GM12875 (cell line): Measurements from ENCODE around the gene ADAMTSL5.

Experiments used
- H3K4me3 ChIP-seq: one replicate; pipeline ENCODE4 v1.5.1; 2011; ENCODE audit warnings: low read depth, low read length, control low read depth
- TF ChIP-seq, protein P1 (sequence below): IDR thresholded peaks from 2 replicates; pipeline ENCODE4 v1.5.1; 2011; ENCODE audit warnings: low read depth, mild to moderate bottlenecking, control low read depth, inconsistent platforms, low read length, moderate library complexity, borderline replicate concordance; ENCODE audit not compliant: insufficient read depth

The ADAMTSL5 gene

GRCh38 chr19:1528596-1529429 is 16.0 kb upstream of the ADAMTSL5 start:
- TF ChIP-seq, protein P1, sequence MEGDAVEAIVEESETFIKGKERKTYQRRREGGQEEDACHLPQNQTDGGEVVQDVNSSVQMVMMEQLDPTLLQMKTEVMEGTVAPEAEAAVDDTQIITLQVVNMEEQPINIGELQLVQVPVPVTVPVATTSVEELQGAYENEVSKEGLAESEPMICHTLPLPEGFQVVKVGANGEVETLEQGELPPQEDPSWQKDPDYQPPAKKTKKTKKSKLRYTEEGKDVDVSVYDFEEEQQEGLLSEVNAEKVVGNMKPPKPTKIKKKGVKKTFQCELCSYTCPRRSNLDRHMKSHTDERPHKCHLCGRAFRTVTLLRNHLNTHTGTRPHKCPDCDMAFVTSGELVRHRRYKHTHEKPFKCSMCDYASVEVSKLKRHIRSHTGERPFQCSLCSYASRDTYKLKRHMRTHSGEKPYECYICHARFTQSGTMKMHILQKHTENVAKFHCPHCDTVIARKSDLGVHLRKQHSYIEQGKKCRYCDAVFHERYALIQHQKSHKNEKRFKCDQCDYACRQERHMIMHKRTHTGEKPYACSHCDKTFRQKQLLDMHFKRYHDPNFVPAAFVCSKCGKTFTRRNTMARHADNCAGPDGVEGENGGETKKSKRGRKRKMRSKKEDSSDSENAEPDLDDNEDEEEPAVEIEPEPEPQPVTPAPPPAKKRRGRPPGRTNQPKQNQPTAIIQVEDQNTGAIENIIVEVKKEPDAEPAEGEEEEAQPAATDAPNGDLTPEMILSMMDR = no peak
- H3K4me3 ChIP-seq = no peak overlapping the region

GRCh38 chr19:1527650-1528309 is 15.0 kb upstream of the ADAMTSL5 start:
- no peak overlapping the region for H3K4me3 ChIP-seq
- TF ChIP-seq, protein P1 = no peak

DNA sequence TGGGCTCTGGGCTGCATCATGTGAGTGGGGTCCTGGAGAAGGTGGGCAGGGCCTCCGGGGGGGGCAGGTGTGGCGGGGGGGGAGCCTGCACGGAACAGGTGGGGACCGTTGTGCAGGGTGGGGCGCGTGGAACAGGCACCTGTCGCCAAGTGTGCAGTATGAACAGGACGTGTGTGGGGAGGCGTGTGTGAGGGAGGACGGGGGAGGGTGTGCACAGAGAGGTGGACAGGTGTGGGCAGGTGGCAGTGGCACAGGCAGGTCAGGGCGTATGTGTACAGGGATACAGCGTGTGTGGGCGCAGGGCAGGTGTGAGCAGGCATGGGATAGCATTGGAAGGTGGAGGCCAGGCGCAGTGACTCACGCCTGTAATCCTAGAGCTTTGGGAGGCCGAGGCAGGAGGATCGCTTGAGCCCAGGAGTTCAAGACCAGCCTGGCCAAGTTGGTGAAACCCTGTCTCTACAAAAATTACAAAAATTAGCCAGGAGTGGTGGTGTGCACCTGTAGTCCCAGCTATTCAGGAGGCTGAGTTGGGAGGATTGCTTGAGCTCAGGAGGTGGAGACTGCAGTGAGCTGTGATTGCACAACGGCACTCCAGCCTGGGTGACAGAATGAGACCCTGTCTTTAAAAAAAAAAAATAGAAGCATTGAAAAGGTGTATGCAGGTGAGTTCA is 14.3 kb upstream of the ADAMTSL5 start:
- H3K4me3 ChIP-seq = no peak overlapping the region
- TF ChIP-seq, protein P1 = no peak

DNA sequence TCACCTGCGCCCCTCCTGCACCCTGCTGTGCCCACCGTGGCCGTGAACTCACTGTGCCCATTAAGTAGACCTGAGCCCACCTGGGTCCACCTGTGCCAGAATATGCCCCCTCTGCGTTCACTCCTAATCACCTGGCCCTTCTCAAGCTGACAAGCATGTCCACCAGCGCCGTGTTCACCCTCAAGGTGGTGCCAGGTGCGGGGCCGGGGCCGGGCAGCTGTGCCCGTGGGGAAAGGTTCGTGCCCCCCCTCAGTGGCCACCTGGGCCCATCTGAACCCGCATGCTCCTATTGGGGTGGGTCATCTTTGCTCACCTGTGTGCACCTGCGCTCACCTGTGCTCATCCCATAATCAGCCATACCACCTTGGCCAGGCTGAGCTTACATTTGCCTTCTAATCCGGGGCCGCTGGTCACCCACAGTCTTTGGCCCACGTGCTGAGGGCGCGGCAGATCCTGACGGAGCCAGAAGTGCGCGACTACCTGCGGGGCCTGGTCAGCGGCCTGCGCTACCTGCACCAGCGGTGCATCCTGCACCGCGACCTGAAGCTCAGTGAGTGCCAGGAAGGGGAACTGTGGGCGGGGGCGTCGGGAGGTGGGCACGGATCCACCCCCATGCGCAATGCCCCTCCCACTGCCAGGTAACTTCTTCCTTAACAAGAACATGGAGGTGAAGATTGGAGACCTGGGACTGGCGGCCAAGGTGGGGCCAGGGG is 13.4 kb upstream of the ADAMTSL5 start:
- TF ChIP-seq, protein P1 = no peak
- H3K4me3 ChIP-seq = no peak overlapping the region

- TF ChIP-seq, protein P1 = no peak
- no peak overlapping the region for H3K4me3 ChIP-seq
Observed at GRCh38 chr19:1525343-1525742, 12.5 kb upstream of the ADAMTSL5 start.

DNA sequence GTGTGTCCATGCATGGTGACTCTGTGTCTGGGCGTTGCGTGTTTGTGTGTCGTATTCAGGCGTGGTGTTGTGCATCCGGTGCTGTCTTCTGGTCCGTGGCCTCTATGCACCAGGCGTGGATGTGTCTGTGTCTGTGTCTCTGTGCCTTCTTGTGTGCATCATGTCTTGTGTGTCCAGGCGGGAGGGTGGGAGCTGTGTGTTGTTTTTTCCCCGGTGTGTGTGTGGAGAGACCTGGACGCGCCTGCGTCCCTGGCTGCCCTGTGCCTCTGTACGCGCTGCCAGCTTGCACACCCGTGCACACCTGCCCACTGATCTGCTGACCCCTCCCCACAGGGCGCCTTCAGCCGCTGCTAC is 12.1 kb upstream of the ADAMTSL5 start:
- H3K4me3 ChIP-seq = no peak overlapping the region
- TF ChIP-seq, protein P1 = no peak
